ENCODE measurements around the gene RSPH3.

The RSPH3 gene

GRCh38 chr6:158924499-158925455, 75.2 kb downstream of the RSPH3 start:
- no peak for DNase-seq

GRCh38 chr6:158923805-158924498, 76.0 kb downstream of the RSPH3 start:
- no peak for DNase-seq
